Right atrium auricular region (tissue), 2 donors: Measurements from ENCODE around the gene MMP13. TPM values are rescaled to one million over a fixed set of nuclear protein-coding genes. Genes with fewer than 3 reads are reported as not detected.
A peak's percentile ranks its signal among the peaks of the same experiment; 100 is the strongest.

Experiments used
- DNase-seq: peaks from one replicate; pipeline ENCODE4 v3.0.0-alpha.2; 2019; ENCODE audit warnings: low spot score
- H3K27ac ChIP-seq, 2 donors: fragments of 200-600 bp; sonication (generic); 1 replicate in 1 of 2; 2 replicates in 1 of 2; pipeline ENCODE4 v1.5.1; 2016 to 2019
- H3K27me3 ChIP-seq, 2 donors: fragments of 200-600 bp; sonication (generic); one replicate each; pipeline versions ENCODE4 v1.5.1 to v1.6.0; 2017 to 2019
- H3K36me3 ChIP-seq: fragments of 200-600 bp; sonication (generic); one replicate; pipeline ENCODE4 v1.5.1; 2016
- H3K4me1 ChIP-seq, 2 donors: fragments of 200-600 bp; sonication (generic); one replicate each; pipeline versions ENCODE4 v1.5.1 to v1.6.0; 2017 to 2019
- H3K4me3 ChIP-seq, 2 donors: fragments of 200-600 bp; sonication (generic); 1 replicate in 1 of 2; 2 replicates in 1 of 2; pipeline ENCODE4 v1.5.1; 2017 to 2019; ENCODE audit warnings: mild to moderate bottlenecking in 1 of 2, moderate library complexity in 1 of 2
- H3K9me3 ChIP-seq, 2 donors: fragments of 200-600 bp; sonication (generic); one replicate each; pipeline ENCODE4 v1.5.1; 2019
- CTCF ChIP-seq, 2 donors: fragments of 200-600 bp; sonication (generic); IDR thresholded peaks; one replicate each; pipeline ENCODE4 v1.5.1; 2019; ENCODE audit warnings: antibody characterized with exemption in 2 of 2
- total RNA-seq, 2 donors: library from RNA; depleted of rRNA; stranded (reverse); fragments of >200 nt; gene quantifications; one replicate each; pipeline ENCODE4 v1.1.0, GENCODE V29; 2016

The MMP13 gene
- total RNA-seq, 2 donors from 2014 or later: not detected

GRCh38 chr11:102921587-102922220 lies 33.8 kb downstream of the MMP13 start:
- no peak overlapping the region for H3K4me3 ChIP-seq
- H3K27me3 ChIP-seq: no peaks in the 10 kb centered on the region
- H3K27ac ChIP-seq: no peak overlapping the region
- TF ChIP-seq CTCF (IDR thresholded peaks at IDR 0.05): no peak
- H3K4me1 ChIP-seq: no peaks in the 10 kb centered on the region
- no peak for DNase-seq
- H3K9me3 ChIP-seq: no peaks in the 10 kb centered on the region
- no peaks in the 10 kb centered on the region for H3K36me3 ChIP-seq

GRCh38 chr11:102920118-102920684 lies 35.3 kb downstream of the MMP13 start:
- H3K36me3 ChIP-seq: no peaks in the 10 kb centered on the region

DNA sequence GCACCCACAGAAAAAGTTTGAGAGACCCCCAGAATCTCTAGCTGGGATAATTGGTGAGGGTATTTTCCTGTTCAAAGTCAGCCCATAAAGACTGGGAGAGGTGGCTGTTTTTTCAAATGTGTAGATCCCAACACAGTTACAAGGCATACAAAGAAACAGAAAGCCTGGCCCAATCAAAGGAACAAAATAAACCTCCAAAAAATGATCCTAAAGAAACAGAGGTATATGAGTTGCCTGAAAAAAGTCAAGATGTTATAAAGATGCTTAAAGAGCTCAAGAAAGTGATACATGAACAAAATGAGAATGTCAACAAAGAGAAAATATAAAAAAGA lies 40.5 kb downstream of the MMP13 start:
- Histone ChIP-seq H3K36me3 (no peaks in the 10 kb centered on the region), H3K4me1 (no peaks in the 10 kb centered on the region), H3K4me3 (no peak overlapping the region), H3K27ac (no peak overlapping the region), H3K27me3 (no peaks in the 10 kb centered on the region), H3K9me3 (no peaks in the 10 kb centered on the region)
- DNase-seq: no peak
- peak in 1 of 2 donors; percentile 30 for TF ChIP-seq CTCF (IDR thresholded peaks at IDR 0.05)

More at GRCh38 chr11:102920118-102920684, 35.3 kb downstream of the MMP13 start:
- H3K4me3 ChIP-seq: no peak overlapping the region
- H3K9me3 ChIP-seq: no peaks in the 10 kb centered on the region
- no peak overlapping the region for H3K27ac ChIP-seq
- H3K4me1 ChIP-seq: no peaks in the 10 kb centered on the region
- H3K27me3 ChIP-seq: no peaks in the 10 kb centered on the region
- no peak for TF ChIP-seq CTCF (IDR thresholded peaks at IDR 0.05)
- no peak for DNase-seq

GRCh38 chr11:102914238-102915043 lies 41.1 kb downstream of the MMP13 start:
- H3K36me3 ChIP-seq: no peaks in the 10 kb centered on the region
- H3K4me3 ChIP-seq: no peak overlapping the region
- no peak overlapping the region for H3K27ac ChIP-seq
- TF ChIP-seq CTCF (IDR thresholded peaks at IDR 0.05): peak; percentile 20 to 63
- no peaks in the 10 kb centered on the region for H3K4me1 ChIP-seq
- H3K9me3 ChIP-seq: no peaks in the 10 kb centered on the region
- no peaks in the 10 kb centered on the region for H3K27me3 ChIP-seq
- DNase-seq: no peak

- Histone ChIP-seq H3K9me3 (no peaks in the 10 kb centered on the region), H3K27me3 (no peaks in the 10 kb centered on the region), H3K27ac (no peak overlapping the region), H3K4me3 (no peak overlapping the region), H3K4me1 (no peaks in the 10 kb centered on the region), H3K36me3 (no peaks in the 10 kb centered on the region)
- DNase-seq: no peak
- TF ChIP-seq CTCF (IDR thresholded peaks at IDR 0.05): no peak
These were observed 43.1 kb downstream of the MMP13 start for GRCh38 chr11:102912482-102912830.
